HUDEP-2 (cell line): ENCODE results near the gene OPRL1.
"Not testable (repeated sequence)": the region's sequence is repeated elsewhere in the genome, so short reads cannot be mapped to it uniquely, and the experiment has no call there.

Experiments
- DNase-seq, 76 experiments: peaks; one replicate each; lab custom pipeline; 2025; ENCODE audit not compliant: unreplicated experiment in 76 of 76; lab: John Stamatoyannopoulos, UW

The OPRL1 gene

DNA sequence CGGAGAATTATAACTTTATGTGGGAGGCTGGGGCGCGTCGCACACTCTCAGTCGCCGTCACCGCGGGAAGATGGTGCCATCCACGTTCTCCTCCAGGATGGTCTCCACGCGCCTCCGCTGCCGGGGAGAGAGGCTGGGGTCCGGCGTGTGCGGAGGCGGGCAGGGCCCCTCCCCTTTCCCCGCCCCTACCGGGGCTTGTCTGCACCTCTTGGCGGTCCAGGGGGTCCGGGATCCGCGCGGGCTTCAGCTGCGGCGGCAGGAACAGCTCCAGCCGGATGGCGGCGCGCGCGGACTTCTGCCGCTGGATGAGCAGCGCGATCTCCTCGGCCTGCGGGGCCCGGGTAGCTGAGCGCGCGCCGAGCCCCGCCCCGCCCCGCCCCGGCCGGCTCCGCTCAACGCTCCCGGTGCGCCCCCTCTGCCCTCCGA lies 3.5 kb downstream of the OPRL1 start:
- DNase-seq: peak in 40 of 76 experiments; percentile 8 to 61 (median 32)

DNA sequence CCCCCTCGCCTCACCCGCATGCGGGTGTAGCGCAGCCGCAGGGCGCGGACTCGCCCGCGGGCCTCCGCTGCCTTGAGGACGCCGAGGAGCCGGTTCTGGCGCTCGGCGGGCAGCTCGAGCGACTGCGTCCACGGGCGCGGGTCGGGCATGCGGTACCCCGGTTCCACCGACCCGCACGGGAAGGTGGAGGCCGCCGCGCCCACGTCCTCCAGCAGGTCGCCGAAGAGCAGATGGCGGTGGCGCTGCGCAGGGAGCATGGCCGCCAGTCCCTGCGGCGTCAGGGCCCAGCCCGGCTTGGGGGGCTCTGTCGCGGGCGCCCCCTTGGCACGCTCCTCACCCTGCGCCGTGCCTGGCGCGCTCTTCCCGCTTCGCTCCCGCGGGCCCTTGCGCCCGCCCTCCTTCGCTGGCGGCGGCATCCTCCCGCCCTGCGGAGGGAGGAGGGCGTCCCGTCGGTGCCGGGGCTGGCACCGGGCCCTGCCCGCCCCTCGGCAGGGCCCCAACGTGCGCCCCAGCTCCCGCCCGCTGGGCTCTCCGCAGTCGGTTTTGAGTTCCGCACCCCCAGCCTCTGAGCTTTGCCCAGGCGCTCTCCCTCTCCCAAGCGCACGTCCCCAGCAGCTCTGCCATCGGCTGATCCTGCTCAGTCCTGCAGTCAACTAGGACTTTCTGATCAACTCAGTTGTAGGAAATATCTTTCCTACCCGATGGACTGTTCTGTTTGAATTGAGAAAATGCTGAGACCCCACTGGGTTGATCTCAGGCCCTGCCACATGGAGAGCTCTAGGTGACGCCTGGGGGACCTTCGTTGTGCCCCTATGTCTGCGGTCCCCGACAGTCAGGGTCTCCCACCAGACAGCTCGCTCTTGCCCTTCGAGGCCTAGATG lies 4.2 kb downstream of the OPRL1 start, which contains the start of gene LKAAEAR1:
Gene LKAAEAR1, minus strand, starts transcription at position 595 of the 881 bp plus-strand sequence. Its CDS starts 179 bp downstream, at position 416.
- no peak for DNase-seq

DNA sequence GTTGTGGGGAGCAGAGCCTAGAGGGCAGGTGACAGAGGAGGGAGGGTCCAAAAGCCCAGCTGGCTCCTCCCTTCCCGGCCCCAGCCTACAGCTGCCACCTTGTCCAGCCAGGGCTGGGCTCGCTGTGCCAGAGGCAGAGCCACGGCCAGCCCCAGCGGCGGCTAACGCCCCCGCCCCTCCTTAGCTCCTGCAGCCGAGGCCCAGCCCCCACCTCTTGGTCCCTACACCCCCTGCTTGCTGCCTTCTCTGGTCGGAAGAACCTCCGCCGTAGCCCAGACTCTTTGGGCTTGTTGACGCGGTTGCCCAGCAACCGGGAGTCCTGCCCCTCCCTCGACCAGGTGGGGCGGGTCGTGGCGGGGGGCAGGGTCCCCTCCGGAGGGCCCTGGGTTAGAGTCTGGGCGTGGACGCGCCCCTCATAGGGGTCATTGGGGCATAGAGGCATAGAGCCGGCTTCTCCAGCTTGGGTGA lies 4.8 kb downstream of the OPRL1 start:
- DNase-seq: no peak

DNA sequence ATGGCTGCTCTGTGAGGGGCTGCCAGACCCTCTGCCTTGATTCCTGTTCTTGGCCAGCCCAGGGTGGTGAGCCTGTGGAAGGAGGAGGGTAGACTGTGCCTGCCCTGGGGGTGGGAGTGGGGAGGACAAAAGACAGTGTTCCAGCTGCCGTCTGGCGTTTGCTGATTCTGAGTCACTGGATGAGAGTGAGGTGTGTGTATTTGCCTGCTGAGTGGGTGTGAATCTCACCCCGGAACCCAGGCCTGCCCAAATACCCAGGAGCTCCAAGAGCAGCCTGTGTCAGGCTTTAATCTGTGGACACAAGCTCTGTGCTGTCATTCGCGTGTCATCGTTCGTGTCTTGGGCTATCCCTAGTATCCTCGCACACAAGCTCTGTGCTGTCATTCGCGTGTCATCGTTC lies 6.9 kb downstream of the OPRL1 start:
- DNase-seq: no peak

DNA sequence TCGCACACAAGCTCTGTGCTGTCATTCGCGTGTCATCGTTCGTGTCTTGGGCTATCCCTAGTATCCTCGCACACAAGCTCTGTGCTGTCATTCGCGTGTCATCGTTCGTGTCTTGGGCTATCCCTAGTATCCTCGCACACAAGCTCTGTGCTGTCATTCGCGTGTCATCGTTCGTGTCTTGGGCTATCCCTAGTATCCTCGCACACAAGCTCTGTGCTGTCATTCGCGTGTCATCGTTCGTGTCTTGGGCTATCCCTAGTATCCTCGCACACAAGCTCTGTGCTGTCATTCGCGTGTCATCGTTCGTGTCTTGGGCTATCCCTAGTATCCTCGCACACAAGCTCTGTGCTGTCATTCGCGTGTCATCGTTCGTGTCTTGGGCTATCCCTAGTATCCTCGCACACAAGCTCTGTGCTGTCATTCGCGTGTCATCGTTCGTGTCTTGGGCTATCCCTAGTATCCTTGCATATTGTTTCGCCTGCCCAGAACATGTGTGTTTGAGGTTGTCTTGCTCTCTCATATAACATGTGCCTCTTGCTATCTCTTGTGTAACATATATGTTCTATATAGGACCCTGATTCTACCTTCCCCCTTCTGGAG lies 7.4 kb downstream of the OPRL1 start:
- not testable (repeated sequence) for DNase-seq

DNA sequence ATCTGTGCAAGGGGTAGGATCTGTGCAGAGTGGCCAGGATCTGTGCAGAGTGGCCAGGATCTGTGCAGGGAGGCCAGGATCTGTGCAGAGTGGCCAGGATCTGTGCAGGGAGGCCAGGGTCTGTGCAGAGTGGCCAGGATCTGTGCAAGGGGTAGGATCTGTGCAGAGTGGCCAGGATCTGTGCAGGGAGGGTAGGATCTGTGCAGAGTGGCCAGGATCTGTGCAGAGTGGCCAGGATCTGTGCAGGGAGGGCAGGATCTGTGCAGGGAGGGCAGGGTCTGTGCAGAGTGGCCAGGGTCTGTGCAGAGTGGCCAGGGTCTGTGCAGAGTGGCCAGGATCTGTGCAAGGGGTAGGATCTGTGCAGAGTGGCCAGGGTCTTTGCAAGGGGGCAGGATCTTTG lies 8.7 kb downstream of the OPRL1 start:
- not testable (repeated sequence) for DNase-seq

DNA sequence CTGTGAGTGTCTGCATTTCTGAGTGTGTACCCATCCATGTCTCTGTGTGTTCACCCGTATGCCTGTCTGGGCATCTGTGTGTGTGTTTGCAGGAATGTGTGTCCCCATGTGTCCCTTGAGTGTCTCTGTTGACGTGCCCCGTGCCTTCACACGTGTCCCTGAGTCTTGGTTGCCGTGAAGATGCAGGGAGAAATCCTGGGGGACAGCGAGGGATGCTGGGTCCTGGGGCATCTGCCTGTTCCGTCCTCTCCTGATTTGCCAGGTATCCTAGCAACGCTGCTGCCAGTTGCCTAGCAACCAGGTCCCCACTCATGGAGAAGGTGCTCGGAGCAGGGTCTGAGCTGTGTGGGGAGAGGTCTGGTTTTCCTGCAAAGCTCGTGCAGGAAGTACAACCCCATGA lies 10.3 kb downstream of the OPRL1 start:
- no peak for DNase-seq

DNA sequence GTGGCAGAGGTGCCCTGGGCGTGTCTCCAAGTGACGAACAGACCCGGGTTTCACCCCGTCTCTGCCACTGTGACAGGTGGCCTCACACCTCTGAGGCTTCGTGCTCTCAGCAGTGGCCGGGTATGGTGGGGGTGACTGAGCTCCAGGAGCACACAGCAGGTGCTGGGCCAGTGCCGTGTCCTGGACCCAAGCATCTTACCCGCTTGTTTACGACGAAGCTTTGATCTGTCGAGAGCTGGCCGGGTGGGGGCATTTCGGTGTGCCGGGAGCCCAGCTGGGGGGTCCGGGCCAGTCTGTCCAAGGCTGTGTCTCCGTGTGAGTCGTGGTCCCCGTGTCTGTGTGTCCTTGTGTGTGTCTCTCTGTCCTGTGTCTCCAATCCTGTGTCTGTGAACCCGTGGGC lies 11.5 kb downstream of the OPRL1 start:
- no peak for DNase-seq

DNA sequence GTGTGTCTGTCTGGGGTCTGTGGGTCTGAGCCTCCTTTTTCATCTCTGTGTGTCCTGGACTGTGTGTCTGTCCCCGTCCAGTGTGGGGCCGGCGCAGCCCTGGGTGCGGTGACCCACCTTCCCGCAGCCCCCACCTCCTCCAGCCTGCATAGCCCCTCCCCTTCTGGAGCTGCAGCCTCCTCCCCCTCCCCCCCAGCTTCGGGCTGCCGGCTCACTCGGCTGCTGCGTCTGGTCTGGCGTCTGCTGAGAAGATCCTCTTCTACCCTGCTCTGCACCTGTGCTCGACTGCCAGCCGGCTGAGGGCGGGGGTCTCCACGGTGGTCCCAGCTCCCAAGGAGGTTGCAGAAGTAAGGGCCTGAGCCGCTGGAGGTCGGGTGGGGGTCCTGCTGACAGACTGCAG lies 11.9 kb downstream of the OPRL1 start:
- DNase-seq: no peak

DNA sequence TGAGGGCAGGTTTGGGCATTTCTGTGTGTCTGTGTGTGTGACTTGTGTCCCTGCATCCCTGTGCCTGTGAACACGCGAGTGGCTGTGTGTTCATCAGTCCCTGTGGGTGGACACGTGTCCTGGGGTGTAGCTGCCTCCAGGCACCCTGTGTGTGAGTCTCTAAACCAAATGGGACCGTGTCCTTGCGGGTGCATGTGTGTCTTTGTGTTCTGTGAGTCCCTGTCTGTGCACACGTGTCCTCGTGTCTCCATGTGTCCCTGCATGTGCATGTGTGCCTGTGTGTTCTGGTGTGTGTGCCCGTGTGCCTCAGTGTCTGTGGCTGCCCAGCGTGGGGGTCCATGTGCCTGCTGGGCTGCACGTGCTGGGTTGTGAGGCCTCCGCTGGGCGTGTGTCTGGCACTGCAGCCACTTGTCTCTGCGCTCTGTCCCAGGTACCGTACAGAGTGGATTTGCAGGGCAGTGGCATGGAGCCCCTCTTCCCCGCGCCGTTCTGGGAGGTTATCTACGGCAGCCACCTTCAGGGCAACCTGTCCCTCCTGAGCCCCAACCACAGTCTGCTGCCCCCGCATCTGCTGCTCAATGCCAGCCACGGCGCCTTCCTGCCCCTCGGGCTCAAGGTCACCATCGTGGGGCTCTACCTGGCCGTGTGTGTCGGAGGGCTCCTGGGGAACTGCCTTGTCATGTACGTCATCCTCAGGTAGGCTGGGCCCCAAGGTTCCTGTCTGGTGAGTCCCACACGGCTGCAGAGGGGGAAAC lies 12.6 kb downstream of the OPRL1 start:
- DNase-seq: no peak

DNA sequence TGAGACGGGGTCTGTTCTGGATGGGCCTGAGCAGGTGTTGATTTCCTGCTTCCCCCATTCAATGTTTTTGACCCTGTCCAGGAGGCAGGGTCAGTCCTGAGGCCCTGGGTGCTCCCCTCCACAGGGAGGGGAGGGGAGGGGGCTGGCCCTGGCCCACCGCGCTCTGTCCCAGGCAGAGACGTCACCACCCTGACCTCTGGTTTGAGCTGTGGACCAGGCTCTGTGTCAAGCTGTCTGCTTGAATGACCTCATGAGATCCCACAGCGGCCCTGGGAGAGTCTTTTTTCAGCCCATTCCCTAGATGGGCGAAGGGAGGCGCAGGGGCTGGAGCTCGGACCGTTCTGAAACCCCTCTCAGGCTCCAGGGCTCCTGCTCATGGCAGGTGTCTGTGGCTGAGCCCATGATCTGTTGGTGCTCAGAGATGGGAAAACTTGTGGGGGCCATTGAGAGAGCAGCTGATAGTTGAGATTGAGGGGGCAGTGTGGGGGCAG lies 13.2 kb downstream of the OPRL1 start:
- DNase-seq: no peak

DNA sequence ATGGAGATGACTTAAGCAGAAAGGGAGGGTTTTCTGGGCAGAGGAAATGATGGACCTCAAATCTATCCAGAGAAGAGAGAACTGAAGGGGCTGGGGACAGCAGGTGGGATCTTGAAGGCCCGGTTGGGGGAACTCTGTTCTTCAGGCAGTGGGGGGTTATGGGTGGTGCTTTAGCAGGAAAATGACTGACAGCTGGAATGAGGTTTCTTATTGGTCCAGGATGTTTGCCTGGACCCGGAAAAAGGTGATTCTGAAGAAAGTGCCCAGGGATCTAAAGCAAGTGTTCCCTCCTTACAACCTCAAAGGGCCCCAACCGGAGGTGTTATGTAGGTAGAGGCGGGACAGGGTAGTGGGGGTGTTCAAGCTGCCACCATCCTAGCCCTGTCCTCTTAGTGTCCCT lies 15.6 kb downstream of the OPRL1 start:
- no peak for DNase-seq

DNA sequence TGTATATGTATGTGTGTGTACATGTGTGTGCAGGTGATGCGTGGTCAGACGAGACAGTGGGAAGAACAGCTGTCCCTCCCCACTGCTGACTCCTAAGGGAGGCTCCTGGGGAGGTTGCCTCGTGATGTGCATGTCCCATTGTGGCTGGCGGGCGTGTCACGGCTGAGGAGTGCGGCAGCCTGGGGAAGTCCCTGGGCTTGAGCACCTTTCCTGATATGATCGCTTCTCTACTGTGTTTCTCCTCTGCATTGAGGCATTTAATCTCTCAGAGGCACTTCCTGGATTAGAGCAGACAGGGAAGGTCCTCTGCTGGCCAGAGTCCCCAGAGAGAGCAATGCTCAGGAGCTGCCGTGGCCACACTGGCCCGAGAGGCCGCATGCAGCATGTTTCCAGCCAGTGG lies 16.0 kb downstream of the OPRL1 start:
- DNase-seq: no peak

DNA sequence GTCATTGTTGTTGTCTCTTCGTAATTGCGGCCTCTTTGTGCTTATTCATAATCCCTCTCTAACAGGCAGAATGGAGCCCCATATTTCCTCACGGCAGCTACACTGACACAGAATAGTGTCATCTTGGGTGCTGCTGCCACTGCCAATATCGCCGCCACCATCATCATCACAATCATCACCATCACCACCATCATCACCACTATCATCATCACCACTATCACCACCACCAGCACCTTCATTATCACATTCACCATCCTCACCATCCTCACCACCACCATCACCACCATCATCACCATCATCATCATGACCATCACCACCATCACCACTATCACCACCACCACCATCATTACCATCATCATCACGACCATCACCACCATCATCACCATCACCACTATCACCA lies 16.7 kb downstream of the OPRL1 start:
- no peak for DNase-seq

DNA sequence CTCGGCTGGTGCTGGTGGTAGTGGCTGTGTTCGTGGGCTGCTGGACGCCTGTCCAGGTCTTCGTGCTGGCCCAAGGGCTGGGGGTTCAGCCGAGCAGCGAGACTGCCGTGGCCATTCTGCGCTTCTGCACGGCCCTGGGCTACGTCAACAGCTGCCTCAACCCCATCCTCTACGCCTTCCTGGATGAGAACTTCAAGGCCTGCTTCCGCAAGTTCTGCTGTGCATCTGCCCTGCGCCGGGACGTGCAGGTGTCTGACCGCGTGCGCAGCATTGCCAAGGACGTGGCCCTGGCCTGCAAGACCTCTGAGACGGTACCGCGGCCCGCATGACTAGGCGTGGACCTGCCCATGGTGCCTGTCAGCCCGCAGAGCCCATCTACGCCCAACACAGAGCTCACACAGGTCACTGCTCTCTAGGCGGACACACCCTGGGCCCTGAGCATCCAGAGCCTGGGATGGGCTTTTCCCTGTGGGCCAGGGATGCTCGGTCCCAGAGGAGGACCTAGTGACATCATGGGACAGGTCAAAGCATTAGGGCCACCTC lies 18.7 kb downstream of the OPRL1 start:
- DNase-seq: no peak

DNA sequence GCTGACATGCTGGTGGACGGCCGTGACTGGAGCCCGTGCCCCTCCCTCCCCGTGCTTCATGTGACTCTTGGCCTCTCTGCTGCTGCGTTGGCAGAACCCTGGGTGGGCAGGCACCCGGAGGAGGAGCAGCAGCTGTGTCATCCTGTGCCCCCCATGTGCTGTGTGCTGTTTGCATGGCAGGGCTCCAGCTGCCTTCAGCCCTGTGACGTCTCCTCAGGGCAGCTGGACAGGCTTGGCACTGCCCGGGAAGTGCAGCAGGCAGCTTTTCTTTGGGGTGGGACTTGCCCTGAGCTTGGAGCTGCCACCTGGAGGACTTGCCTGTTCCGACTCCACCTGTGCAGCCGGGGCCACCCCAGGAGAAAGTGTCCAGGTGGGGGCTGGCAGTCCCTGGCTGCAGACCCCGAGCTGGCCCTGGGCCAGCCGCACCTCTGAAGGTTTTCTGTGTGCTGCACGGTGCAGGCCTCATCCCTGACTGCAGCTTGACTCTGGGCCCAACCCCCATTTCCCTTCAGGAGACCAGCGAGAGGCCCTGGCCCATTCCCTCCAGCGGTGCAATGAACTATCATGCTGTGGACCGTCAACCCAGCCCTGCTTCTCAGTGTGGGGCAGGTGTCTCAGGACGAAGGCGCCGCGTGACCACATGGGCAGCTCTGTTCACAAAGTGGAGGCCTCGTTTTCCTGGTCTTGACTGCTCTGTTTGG lies 19.4 kb downstream of the OPRL1 start:
- no peak for DNase-seq

DNA sequence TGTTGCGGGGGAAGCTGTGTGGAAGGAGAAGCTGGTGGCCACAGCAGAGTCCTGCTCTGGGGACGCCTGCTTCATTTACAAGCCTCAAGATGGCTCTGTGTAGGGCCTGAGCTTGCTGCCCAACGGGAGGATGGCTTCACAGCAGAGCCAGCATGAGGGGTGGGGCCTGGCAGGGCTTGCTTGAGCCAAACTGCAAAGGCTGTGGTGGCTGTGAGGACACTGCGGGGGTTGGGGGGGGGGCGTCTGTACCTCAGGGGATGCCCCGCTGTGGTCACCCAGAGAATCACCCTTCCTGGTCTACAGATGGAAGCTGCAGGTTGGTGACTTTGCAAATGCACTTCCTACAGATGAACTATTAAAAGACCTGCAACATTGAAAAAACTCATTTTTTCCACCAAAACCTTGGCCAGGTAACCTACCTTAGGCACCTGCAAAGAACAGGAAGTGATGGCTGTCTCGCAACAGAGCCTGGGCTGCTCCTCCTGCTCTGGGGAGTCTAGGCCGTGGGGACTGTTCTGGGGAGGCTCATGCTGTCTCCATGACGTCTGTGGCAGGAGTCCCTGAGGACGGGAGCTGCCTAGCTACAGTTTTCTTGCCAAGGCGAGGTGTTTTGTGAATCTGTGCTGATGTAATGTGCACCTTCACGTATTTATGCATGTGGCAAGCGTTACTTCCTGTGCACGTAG lies 20.1 kb downstream of the OPRL1 start:
- DNase-seq: no peak

DNA sequence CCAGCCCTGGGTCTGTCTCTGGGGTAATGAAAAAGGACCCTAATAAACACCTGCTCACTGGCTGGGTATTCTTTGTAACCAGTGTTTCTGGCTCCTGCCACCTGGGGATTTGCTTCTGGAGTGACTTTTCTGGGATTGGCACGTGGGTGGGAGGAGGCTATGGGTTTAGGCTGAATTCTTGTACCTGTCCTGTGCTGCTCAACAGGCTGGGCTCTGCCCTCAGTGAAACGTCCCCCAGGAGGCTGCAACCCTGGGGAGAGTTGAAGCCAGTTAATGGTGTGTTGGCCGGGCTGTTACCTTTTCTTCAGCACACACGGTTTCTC lies 20.6 kb downstream of the OPRL1 start:
- DNase-seq: no peak

DNA sequence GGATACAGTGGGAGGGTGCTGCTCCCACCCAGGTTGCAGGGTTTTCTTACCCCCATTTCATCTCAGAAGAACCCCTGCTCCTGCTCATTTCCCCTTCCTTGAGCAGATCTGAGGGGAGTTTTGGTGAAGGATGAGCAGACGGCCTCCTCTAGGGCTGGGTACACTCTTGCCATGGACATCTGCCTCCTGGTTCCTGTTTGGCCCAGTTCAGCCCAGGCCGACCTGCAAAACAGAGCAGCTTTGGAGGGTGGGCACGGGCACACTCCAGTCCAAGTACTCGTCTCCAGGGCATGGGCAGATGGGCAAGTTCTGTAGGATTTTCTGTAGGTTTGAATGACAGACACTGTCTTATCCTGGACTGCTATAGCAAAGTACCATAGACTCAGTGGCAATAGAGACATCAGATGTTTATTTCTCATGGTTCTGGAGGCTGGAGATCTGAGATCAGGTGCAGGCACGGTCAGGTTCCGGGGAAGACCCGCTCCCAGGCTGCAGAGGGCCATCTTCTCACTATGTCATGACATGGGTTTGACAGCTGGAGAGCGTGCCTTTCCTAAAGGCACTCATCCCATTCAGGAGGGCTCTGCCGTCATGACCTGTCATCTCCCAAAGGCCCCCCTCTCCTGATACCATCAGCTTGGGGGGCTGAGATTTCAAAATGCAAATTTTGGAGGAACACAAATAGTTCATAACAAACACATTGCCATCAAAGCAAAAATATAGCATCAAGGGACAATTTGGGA lies 21.2 kb downstream of the OPRL1 start:
- no peak for DNase-seq
